ENCODE measurements around the gene PTPN14.

Gene PTPN14

DNA sequence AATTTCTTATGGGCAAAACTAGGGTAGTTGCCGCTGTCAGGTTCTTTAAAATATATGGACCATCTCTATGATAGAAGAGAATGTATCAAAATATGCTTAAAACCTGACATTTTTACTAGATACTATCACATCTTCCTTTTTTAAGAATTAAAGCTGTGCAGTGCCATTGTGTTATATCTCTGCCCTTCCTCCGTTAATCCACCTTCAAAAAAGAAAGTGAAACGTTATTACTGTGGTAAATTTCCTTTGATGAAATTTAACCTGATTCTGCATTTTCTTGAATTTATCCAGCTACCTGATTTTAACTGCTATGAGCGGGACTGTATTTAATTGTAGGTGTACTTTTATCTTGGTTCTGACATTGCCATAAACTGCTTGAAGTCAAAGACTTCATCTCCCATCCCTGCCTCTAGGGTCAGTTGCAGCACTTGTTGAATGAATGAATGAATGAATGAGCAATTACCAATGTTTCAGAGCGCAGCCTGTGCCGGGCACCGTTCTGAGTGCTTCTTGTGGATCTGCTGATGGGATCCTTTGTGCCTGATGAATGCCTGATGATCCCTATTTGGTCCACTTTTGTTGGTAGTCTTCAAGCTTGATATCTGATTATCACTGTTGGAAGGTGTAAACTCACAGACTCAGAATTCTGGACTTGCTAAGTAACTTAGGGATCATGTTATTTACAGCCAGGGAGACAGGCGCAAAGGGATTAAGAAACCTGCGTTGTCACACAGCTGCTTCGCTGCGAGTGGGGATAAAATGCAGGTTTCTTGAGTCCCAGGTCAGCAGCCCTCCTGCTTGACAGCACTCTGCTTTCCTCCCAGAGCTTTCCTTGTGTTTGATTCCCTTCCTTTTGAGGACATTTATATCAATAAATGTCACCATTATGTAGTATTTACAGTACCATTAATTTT lies 240.4 kb downstream of the PTPN14 start:
- in situ Hi-C loops (cut with MboI; ENCODE audit: low sequenced_read_pairs, unreplicated experiment), result no loop called here
- DNase-seq (ENCODE audit: low spot score), result no peak
- TF ChIP-seq, protein P1, sequence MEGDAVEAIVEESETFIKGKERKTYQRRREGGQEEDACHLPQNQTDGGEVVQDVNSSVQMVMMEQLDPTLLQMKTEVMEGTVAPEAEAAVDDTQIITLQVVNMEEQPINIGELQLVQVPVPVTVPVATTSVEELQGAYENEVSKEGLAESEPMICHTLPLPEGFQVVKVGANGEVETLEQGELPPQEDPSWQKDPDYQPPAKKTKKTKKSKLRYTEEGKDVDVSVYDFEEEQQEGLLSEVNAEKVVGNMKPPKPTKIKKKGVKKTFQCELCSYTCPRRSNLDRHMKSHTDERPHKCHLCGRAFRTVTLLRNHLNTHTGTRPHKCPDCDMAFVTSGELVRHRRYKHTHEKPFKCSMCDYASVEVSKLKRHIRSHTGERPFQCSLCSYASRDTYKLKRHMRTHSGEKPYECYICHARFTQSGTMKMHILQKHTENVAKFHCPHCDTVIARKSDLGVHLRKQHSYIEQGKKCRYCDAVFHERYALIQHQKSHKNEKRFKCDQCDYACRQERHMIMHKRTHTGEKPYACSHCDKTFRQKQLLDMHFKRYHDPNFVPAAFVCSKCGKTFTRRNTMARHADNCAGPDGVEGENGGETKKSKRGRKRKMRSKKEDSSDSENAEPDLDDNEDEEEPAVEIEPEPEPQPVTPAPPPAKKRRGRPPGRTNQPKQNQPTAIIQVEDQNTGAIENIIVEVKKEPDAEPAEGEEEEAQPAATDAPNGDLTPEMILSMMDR (IDR thresholded peaks at IDR 0.05; ENCODE audit: borderline replicate concordance, control extremely low read depth, extremely low read depth, insufficient read depth, missing control alignments), result no peak

DNA sequence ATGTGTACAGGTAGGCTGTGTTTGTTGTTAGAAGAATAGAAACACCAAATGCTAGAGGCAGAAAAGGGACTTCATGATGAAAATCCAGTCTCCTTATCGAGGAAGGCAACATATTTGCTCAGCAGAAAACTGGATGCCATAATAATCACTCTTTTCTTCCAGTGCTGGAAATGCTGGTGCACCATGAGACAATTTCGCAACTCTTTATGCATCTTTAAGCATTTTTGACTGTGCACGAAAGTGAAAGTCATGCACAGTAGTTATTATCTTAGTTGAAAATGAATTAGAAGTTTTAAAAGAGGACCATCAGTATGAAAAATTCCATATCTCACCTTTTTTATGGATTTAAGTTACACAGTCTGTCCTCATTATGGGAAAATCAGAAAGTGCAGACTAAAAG lies 241.4 kb downstream of the PTPN14 start:
- in situ Hi-C loops (cut with MboI; ENCODE audit: low sequenced_read_pairs, unreplicated experiment), result no loop called here

DNA sequence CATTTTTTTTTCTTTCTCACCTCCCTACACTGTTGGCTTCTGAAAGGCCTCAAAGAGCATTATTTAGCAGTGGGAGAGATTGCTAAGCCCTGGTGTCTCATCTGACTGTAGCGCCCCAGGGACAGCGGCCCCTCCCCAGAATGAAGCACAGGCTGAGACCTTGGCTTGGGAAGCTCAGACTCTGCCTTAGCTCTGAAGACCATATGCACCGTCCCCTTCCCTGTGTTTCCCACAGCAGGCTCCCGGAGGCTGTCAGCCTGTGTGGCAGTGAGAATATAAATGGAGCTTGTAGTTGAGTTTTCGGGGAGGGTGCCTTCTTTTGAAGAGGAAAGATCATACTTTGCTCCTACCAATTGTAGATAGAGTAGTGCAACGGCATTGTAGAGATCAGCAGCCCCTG lies 245.1 kb downstream of the PTPN14 start:
- TF ChIP-seq, protein P1 (IDR thresholded peaks at IDR 0.05; ENCODE audit: borderline replicate concordance, control extremely low read depth, extremely low read depth, insufficient read depth, missing control alignments), result no peak
- in situ Hi-C loops (cut with MboI; ENCODE audit: low sequenced_read_pairs, unreplicated experiment), result no loop called here
- DNase-seq (ENCODE audit: low spot score), result no peak

More for the DNA sequence above, 241.4 kb downstream of the PTPN14 start:
- DNase-seq (ENCODE audit: low spot score), result no peak
- TF ChIP-seq, protein P1 (IDR thresholded peaks at IDR 0.05; ENCODE audit: borderline replicate concordance, control extremely low read depth, extremely low read depth, insufficient read depth, missing control alignments), result no peak

DNA sequence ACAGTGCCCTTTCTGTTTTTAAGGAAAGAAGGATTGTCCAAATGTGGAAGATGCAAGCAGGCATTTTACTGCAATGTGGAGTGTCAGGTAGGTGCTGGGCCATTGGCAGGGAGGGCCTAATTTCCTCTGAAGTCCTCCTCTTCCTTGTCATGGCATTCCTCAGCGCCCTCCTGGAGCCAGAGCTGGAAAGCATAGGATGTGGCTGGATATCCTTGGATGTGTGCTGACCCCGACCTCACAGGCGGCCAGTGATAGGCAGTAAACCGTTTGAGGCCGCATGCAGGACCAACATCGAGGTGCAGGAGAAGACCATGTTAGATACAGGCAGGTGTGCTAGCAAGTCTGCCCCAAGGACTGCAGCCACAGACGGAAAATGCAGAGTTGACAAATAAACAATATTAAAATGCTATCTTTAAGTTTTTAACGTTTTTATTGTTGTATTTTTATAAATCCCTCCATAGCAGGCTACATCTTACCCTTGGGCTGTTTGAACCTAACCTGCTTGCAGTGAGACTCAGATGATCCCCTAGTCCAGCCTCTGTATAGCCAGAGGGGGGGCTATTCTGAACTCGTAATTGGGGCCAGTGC lies 246.1 kb downstream of the PTPN14 start:
- DNase-seq (ENCODE audit: low spot score), result no peak
- TF ChIP-seq, protein P1 (IDR thresholded peaks at IDR 0.05; ENCODE audit: borderline replicate concordance, control extremely low read depth, extremely low read depth, insufficient read depth, missing control alignments), result no peak
- in situ Hi-C loops (cut with MboI; ENCODE audit: low sequenced_read_pairs, unreplicated experiment), result no loop called here

DNA sequence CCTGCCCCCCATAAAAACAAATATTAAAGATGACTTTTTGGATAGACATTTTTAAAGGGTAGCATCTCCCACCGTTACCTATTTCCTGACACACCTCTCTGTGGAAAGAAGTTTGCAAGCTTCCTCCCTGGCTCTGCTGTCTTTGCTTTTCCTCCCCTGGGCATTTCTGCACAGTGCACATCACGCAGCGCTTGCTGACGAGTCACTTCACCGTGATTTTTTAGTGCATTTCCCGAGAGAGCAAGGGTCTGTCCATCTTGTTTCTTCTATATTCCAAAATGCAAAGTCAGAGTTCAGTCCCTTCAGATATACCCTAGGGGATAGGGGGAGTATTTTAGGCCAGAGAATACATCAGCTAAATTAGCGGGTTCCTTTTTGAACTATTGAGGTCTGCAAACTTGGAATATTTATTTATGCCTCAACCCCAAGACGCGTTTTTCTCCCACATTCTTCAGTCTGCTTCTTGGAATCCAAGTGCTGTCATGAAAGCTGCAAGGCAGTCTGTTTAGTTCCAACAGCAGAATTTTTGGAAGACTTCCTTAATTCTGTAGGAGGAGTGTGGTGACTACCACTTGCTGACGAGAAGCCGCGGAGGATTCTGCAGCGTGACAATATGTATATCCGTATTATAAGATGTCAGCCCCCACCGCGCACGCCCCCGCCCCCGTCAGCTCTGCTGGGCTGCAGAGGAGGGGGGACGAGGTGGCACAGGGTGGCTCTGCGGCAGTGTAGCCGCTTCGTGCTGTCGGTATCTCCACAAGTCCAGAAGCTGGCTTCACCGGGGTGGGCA lies 248.1 kb downstream of the PTPN14 start:
- TF ChIP-seq, protein P1 (IDR thresholded peaks at IDR 0.05; ENCODE audit: borderline replicate concordance, control extremely low read depth, extremely low read depth, insufficient read depth, missing control alignments), result no peak
- no peak for DNase-seq (ENCODE audit: low spot score)
- in situ Hi-C loops (cut with MboI; ENCODE audit: low sequenced_read_pairs, unreplicated experiment), result no loop called here

DNA sequence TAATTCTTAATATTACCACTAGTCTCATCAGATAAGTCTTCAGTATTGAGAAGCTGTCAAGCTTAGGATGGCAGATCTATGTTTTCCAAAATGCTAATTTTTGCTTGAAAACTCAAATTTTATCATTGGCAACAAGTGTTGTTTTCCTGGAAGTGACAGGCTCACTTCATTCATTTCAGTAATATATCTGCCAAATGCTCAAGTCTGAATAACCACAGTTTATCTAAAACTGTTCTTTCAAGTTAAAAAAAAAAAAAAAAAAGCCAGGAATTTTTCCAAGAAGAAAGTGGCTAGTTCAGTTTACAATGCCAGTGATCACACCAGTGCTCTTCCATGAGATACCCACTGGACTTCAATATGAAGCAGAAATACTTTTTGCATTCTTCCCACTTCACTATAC lies 249.9 kb downstream of the PTPN14 start:
- in situ Hi-C loops (cut with MboI; ENCODE audit: low sequenced_read_pairs, unreplicated experiment), result no loop called here
- DNase-seq (ENCODE audit: low spot score), result no peak
- TF ChIP-seq, protein P1 (IDR thresholded peaks at IDR 0.05; ENCODE audit: borderline replicate concordance, control extremely low read depth, extremely low read depth, insufficient read depth, missing control alignments), result no peak
